ENCODE measurements around the gene AQP10. TPM values are rescaled to one million over a fixed set of nuclear protein-coding genes. Genes with fewer than 3 reads are reported as not detected.
A peak's percentile ranks its signal among the peaks of the same experiment; 100 is the strongest.
"Not testable (repeated sequence)": the region's sequence is repeated elsewhere in the genome, so short reads cannot be mapped to it uniquely, and the experiment has no call there.

AQP10 gene, protein sequence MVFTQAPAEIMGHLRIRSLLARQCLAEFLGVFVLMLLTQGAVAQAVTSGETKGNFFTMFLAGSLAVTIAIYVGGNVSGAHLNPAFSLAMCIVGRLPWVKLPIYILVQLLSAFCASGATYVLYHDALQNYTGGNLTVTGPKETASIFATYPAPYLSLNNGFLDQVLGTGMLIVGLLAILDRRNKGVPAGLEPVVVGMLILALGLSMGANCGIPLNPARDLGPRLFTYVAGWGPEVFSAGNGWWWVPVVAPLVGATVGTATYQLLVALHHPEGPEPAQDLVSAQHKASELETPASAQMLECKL
- not detected for polyA plus RNA-seq (2012; ENCODE audit: missing spikeins)

GRCh38 chr1:154320882-154321608 is at the start of gene AQP10:
Gene AQP10 (plus strand): TSS chr1:154321093. CDS start chr1:154321156, 63 bp downstream.
- DNase-seq (ENCODE audit: insufficient read length), result no peak
- no peak for TF ChIP-seq TAF1 (IDR thresholded peaks at IDR 0.05; ENCODE audit: borderline replicate concordance, low read depth, low read length)
- no peak for TF ChIP-seq POLR2A (IDR thresholded peaks at IDR 0.05; ENCODE audit: low read depth, low read length)
- TF ChIP-seq POLR2AphosphoS5 (IDR thresholded peaks at IDR 0.05; ENCODE audit: low read depth, low read length), result no peak
- FAIRE-seq, result no peak

- DNase-seq (ENCODE audit: insufficient read length) (peak; percentile 72), FAIRE-seq (peak; percentile 95)
- peak; percentile 77 for TF ChIP-seq POLR2A (IDR thresholded peaks at IDR 0.05; ENCODE audit: low read depth, low read length)
- TF ChIP-seq TAF1 (IDR thresholded peaks at IDR 0.05; ENCODE audit: borderline replicate concordance, low read depth, low read length), result peak; percentile 52; the same call in 1 of the 2 replicates
- TF ChIP-seq POLR2AphosphoS5 (IDR thresholded peaks at IDR 0.05; ENCODE audit: low read depth, low read length), result peak; percentile 59; the same call in 1 of the 2 replicates
Observed at GRCh38 chr1:154272217-154272998, 48.5 kb upstream of the AQP10 start, which contains the start of gene HAX1. Gene HAX1 (plus strand): TSS chr1:154272629. CDS start chr1:154272724, 95 bp downstream.

DNA sequence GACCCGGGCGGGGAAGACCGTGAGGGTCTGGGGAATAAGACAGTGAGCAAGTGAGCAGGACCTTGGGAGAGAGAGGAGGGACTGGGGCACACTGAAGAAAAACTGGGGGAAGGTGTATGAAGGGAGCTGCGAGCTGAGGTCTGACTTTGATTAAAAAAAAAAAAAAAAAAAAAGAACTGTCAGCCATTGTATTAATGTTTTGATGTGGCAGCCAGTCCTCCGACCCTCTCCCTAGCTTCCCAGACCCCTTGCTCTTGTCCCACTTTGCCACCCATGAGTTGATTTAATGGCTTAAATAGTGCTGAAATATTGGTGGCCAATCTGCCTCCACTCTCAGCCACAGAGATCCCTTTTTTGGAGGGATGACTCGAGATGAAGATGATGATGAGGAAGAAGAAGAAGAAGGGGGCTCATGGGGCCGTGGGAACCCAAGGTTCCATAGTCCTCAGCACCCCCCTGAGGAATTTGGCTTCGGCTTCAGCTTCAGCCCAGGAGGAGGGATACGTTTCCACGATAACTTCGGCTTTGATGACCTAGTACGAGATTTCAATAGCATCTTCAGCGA is 47.8 kb upstream of the AQP10 start:
- FAIRE-seq (peak; percentile 61), DNase-seq (ENCODE audit: insufficient read length) (no peak)
- no peak for TF ChIP-seq POLR2A (IDR thresholded peaks at IDR 0.05; ENCODE audit: low read depth, low read length)
- TF ChIP-seq TAF1 (IDR thresholded peaks at IDR 0.05; ENCODE audit: borderline replicate concordance, low read depth, low read length), result no peak
- TF ChIP-seq POLR2AphosphoS5 (IDR thresholded peaks at IDR 0.05; ENCODE audit: low read depth, low read length), result no peak

DNA sequence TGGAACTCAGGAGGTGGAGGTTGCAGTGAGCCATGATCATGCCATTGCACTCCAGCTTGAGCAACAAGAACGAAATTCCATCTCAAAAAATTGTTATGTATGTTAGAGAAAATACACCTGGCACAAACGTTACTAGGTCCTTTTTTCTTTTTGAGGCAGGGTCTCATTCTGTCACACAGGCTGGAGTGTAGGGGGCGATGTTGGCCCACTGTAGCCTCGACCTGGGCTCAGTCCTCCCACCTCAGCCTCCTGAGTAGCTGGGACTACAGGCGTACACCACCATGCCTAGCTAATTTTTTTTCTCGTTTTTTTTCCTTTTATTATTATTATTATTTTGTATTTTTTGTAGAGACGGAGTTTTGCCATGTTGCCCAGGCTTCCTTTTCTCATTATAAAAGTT is 44.1 kb upstream of the AQP10 start:
- TF ChIP-seq TAF1 (IDR thresholded peaks at IDR 0.05; ENCODE audit: borderline replicate concordance, low read depth, low read length), result no peak
- TF ChIP-seq POLR2A (IDR thresholded peaks at IDR 0.05; ENCODE audit: low read depth, low read length), result no peak
- no peak for TF ChIP-seq POLR2AphosphoS5 (IDR thresholded peaks at IDR 0.05; ENCODE audit: low read depth, low read length)
- DNase-seq (ENCODE audit: insufficient read length), result no peak
- FAIRE-seq, result no peak

DNA sequence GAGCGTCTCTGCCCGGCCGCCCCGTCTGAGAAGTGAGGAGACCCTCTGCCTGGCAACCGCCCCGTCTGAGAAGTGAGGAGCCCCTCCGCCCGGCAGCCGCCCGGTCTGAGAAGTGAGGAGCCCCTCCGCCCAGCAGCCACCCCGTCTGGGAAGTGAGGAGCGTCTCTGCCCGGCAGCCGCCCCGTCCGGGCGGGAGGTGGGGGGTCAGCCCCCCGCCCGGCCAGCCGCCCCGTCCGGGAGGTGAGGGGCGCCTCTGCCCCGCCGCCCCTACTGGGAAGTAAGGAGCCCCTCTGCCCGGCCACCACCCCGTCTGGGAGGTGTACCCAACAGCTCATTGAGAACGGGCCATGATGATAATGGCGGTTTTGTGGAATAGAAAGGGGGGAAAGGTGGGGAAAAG is 33.3 kb upstream of the AQP10 start:
- DNase-seq (ENCODE audit: insufficient read length); FAIRE-seq: not testable (repeated sequence)

DNA sequence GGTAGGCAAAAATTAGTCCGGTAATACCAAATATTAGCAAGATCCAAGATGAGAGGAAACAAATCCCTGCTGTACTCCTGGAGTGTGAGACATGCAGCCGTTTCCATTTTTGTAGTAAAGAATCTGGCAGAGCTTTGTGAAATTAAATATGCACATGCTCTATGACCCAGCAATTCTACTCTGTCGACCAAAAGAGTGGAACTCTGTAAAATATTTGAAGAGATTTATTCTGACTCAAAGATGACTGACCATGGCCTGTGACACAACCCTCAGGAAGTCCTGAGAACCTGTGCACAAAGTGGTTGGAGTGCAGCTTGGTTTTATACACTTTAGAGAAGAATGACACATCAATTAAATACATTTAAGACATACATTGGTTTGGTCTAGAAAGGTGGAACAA is 32.2 kb upstream of the AQP10 start:
- no peak for TF ChIP-seq POLR2AphosphoS5 (IDR thresholded peaks at IDR 0.05; ENCODE audit: low read depth, low read length)
- no peak for TF ChIP-seq TAF1 (IDR thresholded peaks at IDR 0.05; ENCODE audit: borderline replicate concordance, low read depth, low read length)
- TF ChIP-seq POLR2A (IDR thresholded peaks at IDR 0.05; ENCODE audit: low read depth, low read length), result no peak
- DNase-seq (ENCODE audit: insufficient read length) (no peak), FAIRE-seq (no peak)

GRCh38 chr1:154290921-154291320 is 30.0 kb upstream of the AQP10 start:
- no peak for DNase-seq (ENCODE audit: insufficient read length)
- no peak for TF ChIP-seq TAF1 (IDR thresholded peaks at IDR 0.05; ENCODE audit: borderline replicate concordance, low read depth, low read length)
- TF ChIP-seq POLR2AphosphoS5 (IDR thresholded peaks at IDR 0.05; ENCODE audit: low read depth, low read length), result no peak
- no peak for TF ChIP-seq POLR2A (IDR thresholded peaks at IDR 0.05; ENCODE audit: low read depth, low read length)
- FAIRE-seq, result no peak

- DNase-seq (ENCODE audit: insufficient read length), result no peak
- TF ChIP-seq TAF1 (IDR thresholded peaks at IDR 0.05; ENCODE audit: borderline replicate concordance, low read depth, low read length), result no peak
- no peak for TF ChIP-seq POLR2AphosphoS5 (IDR thresholded peaks at IDR 0.05; ENCODE audit: low read depth, low read length)
- TF ChIP-seq POLR2A (IDR thresholded peaks at IDR 0.05; ENCODE audit: low read depth, low read length), result no peak
Observed at GRCh38 chr1:154295408-154296235, 25.3 kb upstream of the AQP10 start.

GRCh38 chr1:154301582-154301981 is 19.3 kb upstream of the AQP10 start:
- no peak for DNase-seq (ENCODE audit: insufficient read length)
- no peak for FAIRE-seq

More at GRCh38 chr1:154295408-154296235, 25.3 kb upstream of the AQP10 start:
- no peak for FAIRE-seq

GRCh38 chr1:154304664-154305337 is 16.1 kb upstream of the AQP10 start:
- TF ChIP-seq POLR2A (IDR thresholded peaks at IDR 0.05; ENCODE audit: low read depth, low read length) (no peak), POLR2AphosphoS5 (IDR thresholded peaks at IDR 0.05; ENCODE audit: low read depth, low read length) (0 out of 2 replicates have a peak, but pooled peaks have one; percentile 30)
- FAIRE-seq (no peak), DNase-seq (ENCODE audit: insufficient read length) (no peak)

More at GRCh38 chr1:154301582-154301981, 19.3 kb upstream of the AQP10 start:
- no peak for TF ChIP-seq POLR2A (IDR thresholded peaks at IDR 0.05; ENCODE audit: low read depth, low read length)
- no peak for TF ChIP-seq TAF1 (IDR thresholded peaks at IDR 0.05; ENCODE audit: borderline replicate concordance, low read depth, low read length)
- TF ChIP-seq POLR2AphosphoS5 (IDR thresholded peaks at IDR 0.05; ENCODE audit: low read depth, low read length), result no peak
